Neural cell (in vitro differentiated cells): Measurements from ENCODE around the gene NOP14. TPM values are rescaled to one million over a fixed set of nuclear protein-coding genes. Genes with fewer than 3 reads are reported as not detected.
A peak's percentile ranks its signal among the peaks of the same experiment; 100 is the strongest.
"Not testable (repeated sequence)": the region's sequence is repeated elsewhere in the genome, so short reads cannot be mapped to it uniquely, and the experiment has no call there.

Experiments
- H2AFZ ChIP-seq: fragments of 200-600, 300-800 bp; sonication (generic), shearing (Covaris generic); 2 replicates; pipeline ENCODE4 v1.6.0; 2014; ENCODE audit warnings: low read depth, mild to moderate bottlenecking, antibody characterized with exemption, low read length, moderate library complexity
- H3F3A ChIP-seq: fragments of 200-600 bp; shearing (Covaris generic); 2 replicates; pipeline ENCODE4 v1.6.1; 2016; ENCODE audit warnings: mild to moderate bottlenecking, moderate library complexity, mixed read lengths, antibody characterized with exemption, low read length; ENCODE audit not compliant: insufficient read depth, poor library complexity, severe bottlenecking
- H3K27ac ChIP-seq: fragments of 200-600, 300-800 bp; sonication (generic), shearing (Covaris generic); 2 replicates; pipeline ENCODE4 v1.5.1; 2014; ENCODE audit warnings: mild to moderate bottlenecking, low read length, moderate library complexity
- H3K27me3 ChIP-seq: fragments of 300-800, 200-600 bp; sonication (generic), shearing (Covaris generic); 2 replicates; pipeline ENCODE4 v1.6.0; 2014; ENCODE audit warnings: mild to moderate bottlenecking, low read depth, low read length, moderate library complexity; ENCODE audit not compliant: insufficient read depth
- H3K36me3 ChIP-seq: fragments of 300-800, 200-600 bp; sonication (generic), shearing (Covaris generic); 2 replicates; pipeline ENCODE4 v1.5.1; 2014; ENCODE audit warnings: mild to moderate bottlenecking, antibody characterized with exemption, low read length, moderate library complexity; ENCODE audit not compliant: insufficient read depth
- H3K4me2 ChIP-seq: fragments of 300-800, 200-600 bp; sonication (generic), shearing (Covaris generic); 2 replicates; pipeline ENCODE4 v1.6.0; 2014; ENCODE audit warnings: mild to moderate bottlenecking, low read length
- H3K4me3 ChIP-seq: fragments of 300-800, 200-600 bp; sonication (generic), shearing (Covaris generic); 2 replicates; pipeline ENCODE4 v1.5.1; 2014; ENCODE audit warnings: mild to moderate bottlenecking, low read length, moderate library complexity
- H3K79me2 ChIP-seq: fragments of 200-600 bp; shearing (Covaris generic); replicated peaks from 2 replicates; pipeline ENCODE4 v1.6.0; 2014; ENCODE audit warnings: mild to moderate bottlenecking, low read length, moderate library complexity; ENCODE audit not compliant: insufficient read depth
- H3K9ac ChIP-seq: fragments of 300-800, 200-600 bp; sonication (generic), shearing (Covaris generic); 2 replicates; pipeline ENCODE4 v1.6.1; 2016; ENCODE audit warnings: mild to moderate bottlenecking, low read length, mixed read lengths
- H3K9me2 ChIP-seq: fragments of 200-600 bp; shearing (Covaris generic); 2 replicates; pipeline ENCODE4 v1.6.1; 2016; ENCODE audit warnings: mild to moderate bottlenecking, low read length, mixed read lengths; ENCODE audit not compliant: insufficient read depth
- H3K9me3 ChIP-seq: fragments of 200-600, 300-800 bp; sonication (generic), shearing (Covaris generic); 2 replicates; pipeline ENCODE4 v1.6.1; 2016; ENCODE audit warnings: mild to moderate bottlenecking, mixed run types, low read length, moderate library complexity, mixed read lengths
- H4K20me1 ChIP-seq: fragments of 200-600 bp; shearing (Covaris generic); 2 replicates; pipeline ENCODE4 v1.6.1; 2016; ENCODE audit warnings: mild to moderate bottlenecking, mixed run types; ENCODE audit not compliant: insufficient read depth
- EP300 ChIP-seq: fragments of 450-650 bp; conservative IDR thresholded peaks from 2 replicates; pipeline ENCODE4 v1.6.1; 2014; ENCODE audit warnings: antibody characterized with exemption, mild to moderate bottlenecking, moderate library complexity; ENCODE audit not compliant: poor library complexity, severe bottlenecking
- EZH2 ChIP-seq: fragments of 200-600, 300-800 bp; shearing (Covaris generic), sonication (generic); IDR thresholded peaks from 2 replicates; pipeline ENCODE4 v1.6.1; 2014; ENCODE audit warnings: antibody characterized with exemption, low read length, borderline replicate concordance, mild to moderate bottlenecking; ENCODE audit not compliant: insufficient read depth, poor library complexity, severe bottlenecking
- MXI1 ChIP-seq: fragments of 450-650 bp; conservative IDR thresholded peaks from 2 replicates; pipeline ENCODE4 v1.6.1; 2014; ENCODE audit warnings: antibody characterized with exemption, mild to moderate bottlenecking; ENCODE audit not compliant: poor library complexity, severe bottlenecking
- POLR2AphosphoS5 ChIP-seq: IDR thresholded peaks from 2 replicates; pipeline ENCODE4 v1.6.1; 2012
- RAD21 ChIP-seq: fragments of 450-650 bp; conservative IDR thresholded peaks from 2 replicates; pipeline ENCODE4 v1.6.1; 2014; ENCODE audit warnings: antibody characterized with exemption, mild to moderate bottlenecking, moderate library complexity
- SMC3 ChIP-seq: fragments of 450-650 bp; conservative IDR thresholded peaks from 2 replicates; pipeline ENCODE4 v1.6.1; 2014; ENCODE audit warnings: antibody characterized with exemption, mild to moderate bottlenecking, moderate library complexity; ENCODE audit not compliant: poor library complexity
- TAF1 ChIP-seq: IDR thresholded peaks from 2 replicates; pipeline ENCODE4 v1.6.1; 2012; ENCODE audit warnings: low read depth
- polyA plus RNA-seq: library from polyadenylated mRNA; depleted of rRNA; stranded (reverse); fragments of >200 nt; gene quantifications from 2 replicates; pipeline ENCODE4 v1.2.3, GENCODE V29; 2014
- TF ChIP-seq, protein P1 (sequence below): IDR thresholded peaks from 2 replicates; pipeline ENCODE4 v1.6.1; 2012; ENCODE audit warnings: borderline replicate concordance
- TF ChIP-seq, protein P2 (sequence below): fragments of 450-650 bp; IDR thresholded peaks from 2 replicates; pipeline ENCODE4 v1.5.1; 2014; ENCODE audit warnings: antibody characterized with exemption, mild to moderate bottlenecking, moderate library complexity; ENCODE audit not compliant: poor library complexity, severe bottlenecking

Gene NOP14
- polyA plus RNA-seq, 1 donor from 2014 or later: 6.3 TPM

DNA sequence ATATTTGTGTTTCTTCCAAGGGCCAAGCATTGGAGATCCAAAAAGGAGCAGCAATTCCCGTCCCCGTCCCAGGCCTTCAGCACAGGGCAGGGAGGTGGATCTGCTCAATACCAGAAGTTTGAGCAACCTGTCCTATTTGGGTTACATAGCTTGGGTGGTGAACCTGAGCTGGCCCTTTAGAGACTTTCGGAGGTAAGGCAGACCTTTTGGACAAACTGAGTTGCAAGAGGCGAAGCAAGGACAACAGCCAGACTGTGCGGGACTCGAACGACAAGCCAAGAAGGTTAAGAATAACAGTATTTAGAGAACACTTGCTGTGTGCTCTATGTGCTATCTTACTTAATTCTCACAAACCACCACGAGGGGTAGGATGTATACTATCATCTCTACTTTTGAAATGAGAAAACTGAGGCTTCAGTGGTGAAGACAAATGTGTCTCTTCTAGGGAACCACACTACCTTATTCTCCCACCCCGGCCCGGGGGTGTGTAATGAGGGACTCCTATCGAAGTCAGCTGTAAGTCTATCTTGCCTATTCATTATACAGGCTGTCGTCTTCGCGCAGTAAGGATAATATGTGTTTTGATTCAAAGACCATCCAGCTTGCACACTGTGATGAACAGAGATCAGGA is 1.3 kb downstream of the NOP14 start:
- H3K4me3 ChIP-seq: peak overlapping the region; percentile 97
- no peaks in the 10 kb centered on the region for H3K27me3 ChIP-seq
- H3F3A ChIP-seq: no peaks in the 10 kb centered on the region
- peak overlapping the region; percentile 72 for H3K27ac ChIP-seq
- TF ChIP-seq, protein P1, sequence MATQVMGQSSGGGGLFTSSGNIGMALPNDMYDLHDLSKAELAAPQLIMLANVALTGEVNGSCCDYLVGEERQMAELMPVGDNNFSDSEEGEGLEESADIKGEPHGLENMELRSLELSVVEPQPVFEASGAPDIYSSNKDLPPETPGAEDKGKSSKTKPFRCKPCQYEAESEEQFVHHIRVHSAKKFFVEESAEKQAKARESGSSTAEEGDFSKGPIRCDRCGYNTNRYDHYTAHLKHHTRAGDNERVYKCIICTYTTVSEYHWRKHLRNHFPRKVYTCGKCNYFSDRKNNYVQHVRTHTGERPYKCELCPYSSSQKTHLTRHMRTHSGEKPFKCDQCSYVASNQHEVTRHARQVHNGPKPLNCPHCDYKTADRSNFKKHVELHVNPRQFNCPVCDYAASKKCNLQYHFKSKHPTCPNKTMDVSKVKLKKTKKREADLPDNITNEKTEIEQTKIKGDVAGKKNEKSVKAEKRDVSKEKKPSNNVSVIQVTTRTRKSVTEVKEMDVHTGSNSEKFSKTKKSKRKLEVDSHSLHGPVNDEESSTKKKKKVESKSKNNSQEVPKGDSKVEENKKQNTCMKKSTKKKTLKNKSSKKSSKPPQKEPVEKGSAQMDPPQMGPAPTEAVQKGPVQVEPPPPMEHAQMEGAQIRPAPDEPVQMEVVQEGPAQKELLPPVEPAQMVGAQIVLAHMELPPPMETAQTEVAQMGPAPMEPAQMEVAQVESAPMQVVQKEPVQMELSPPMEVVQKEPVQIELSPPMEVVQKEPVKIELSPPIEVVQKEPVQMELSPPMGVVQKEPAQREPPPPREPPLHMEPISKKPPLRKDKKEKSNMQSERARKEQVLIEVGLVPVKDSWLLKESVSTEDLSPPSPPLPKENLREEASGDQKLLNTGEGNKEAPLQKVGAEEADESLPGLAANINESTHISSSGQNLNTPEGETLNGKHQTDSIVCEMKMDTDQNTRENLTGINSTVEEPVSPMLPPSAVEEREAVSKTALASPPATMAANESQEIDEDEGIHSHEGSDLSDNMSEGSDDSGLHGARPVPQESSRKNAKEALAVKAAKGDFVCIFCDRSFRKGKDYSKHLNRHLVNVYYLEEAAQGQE: no peak
- TF ChIP-seq, protein P2, sequence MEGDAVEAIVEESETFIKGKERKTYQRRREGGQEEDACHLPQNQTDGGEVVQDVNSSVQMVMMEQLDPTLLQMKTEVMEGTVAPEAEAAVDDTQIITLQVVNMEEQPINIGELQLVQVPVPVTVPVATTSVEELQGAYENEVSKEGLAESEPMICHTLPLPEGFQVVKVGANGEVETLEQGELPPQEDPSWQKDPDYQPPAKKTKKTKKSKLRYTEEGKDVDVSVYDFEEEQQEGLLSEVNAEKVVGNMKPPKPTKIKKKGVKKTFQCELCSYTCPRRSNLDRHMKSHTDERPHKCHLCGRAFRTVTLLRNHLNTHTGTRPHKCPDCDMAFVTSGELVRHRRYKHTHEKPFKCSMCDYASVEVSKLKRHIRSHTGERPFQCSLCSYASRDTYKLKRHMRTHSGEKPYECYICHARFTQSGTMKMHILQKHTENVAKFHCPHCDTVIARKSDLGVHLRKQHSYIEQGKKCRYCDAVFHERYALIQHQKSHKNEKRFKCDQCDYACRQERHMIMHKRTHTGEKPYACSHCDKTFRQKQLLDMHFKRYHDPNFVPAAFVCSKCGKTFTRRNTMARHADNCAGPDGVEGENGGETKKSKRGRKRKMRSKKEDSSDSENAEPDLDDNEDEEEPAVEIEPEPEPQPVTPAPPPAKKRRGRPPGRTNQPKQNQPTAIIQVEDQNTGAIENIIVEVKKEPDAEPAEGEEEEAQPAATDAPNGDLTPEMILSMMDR: no peak
- no peak for TF ChIP-seq TAF1
- TF ChIP-seq SMC3: no peak
- TF ChIP-seq EZH2: no peak
- TF ChIP-seq POLR2AphosphoS5: no peak
- TF ChIP-seq EP300: no peak
- TF ChIP-seq MXI1: no peak
- TF ChIP-seq RAD21: no peak
- no peaks in the 10 kb centered on the region for H3K9me2 ChIP-seq
- peak overlapping the region; percentile 75 for H3K9ac ChIP-seq
- peak overlapping the region; percentile 75 for H3K4me2 ChIP-seq
- H3K9me3 ChIP-seq: no peaks in the 10 kb centered on the region
- no peaks in the 10 kb centered on the region for H4K20me1 ChIP-seq
- H2AFZ ChIP-seq: no peak overlapping the region
- peaks cover 15% of the 10 kb centered on the region for H3K79me2 ChIP-seq
- no peaks in the 10 kb centered on the region for H3K36me3 ChIP-seq

DNA sequence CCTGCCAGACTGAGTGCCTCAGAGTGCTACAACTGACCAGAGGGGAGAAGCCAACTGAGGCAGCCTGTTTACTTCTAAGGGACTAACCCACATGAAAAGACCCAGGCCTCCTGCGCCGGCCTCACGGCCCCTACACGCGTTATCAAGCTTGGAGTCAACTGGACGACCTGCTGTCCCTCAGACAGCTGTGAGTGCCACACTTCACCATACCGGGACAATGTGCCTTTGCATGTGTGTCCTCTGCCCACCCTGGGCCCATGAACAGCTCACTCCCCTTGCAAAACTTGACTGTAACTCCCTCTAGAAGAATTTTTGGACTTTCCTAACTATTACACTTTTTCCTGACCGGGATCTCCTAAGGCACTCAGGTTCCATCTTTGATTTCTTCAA is 1.8 kb downstream of the NOP14 start:
- no peak overlapping the region for H3K9ac ChIP-seq
- peaks cover 2% of the 10 kb centered on the region for H3K36me3 ChIP-seq
- peaks cover 15% of the 10 kb centered on the region for H3K79me2 ChIP-seq
- no peaks in the 10 kb centered on the region for H3K27me3 ChIP-seq
- H3K4me3 ChIP-seq: peak overlapping the region; percentile 97
- no peaks in the 10 kb centered on the region for H3K9me3 ChIP-seq
- H3K27ac ChIP-seq: no peak overlapping the region
- peak overlapping the region; percentile 75 for H3K4me2 ChIP-seq
- no peaks in the 10 kb centered on the region for H3F3A ChIP-seq
- no peaks in the 10 kb centered on the region for H3K9me2 ChIP-seq
- no peak for TF ChIP-seq EZH2
- TF ChIP-seq MXI1: no peak
- no peak for TF ChIP-seq RAD21
- TF ChIP-seq, protein P2: no peak
- no peak for TF ChIP-seq TAF1
- TF ChIP-seq SMC3: no peak
- TF ChIP-seq EP300: no peak
- TF ChIP-seq POLR2AphosphoS5: no peak
- TF ChIP-seq, protein P1: no peak
- H2AFZ ChIP-seq: no peak overlapping the region
- no peaks in the 10 kb centered on the region for H4K20me1 ChIP-seq

DNA sequence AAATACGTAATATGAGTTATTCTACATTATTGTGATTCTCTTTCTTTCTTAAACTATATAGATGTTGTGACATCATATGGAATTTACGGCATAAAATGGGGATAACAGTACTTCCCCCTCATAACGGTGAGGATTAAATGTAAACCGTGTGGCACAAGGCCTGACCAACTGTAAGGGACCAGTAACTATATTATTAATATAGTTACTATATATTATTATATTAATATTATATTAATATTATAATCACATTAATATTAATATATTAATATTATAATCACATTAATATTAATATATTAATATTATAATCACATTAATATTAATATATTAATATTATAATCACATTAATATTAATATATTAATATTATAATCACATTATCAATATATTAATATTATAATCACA is 2.8 kb downstream of the NOP14 start:
- not testable (repeated sequence) for H3F3A ChIP-seq, H4K20me1 ChIP-seq

More for the DNA sequence above, 2.8 kb downstream of the NOP14 start:
- not testable (repeated sequence) for H3K27ac ChIP-seq, H3K4me3 ChIP-seq, H2AFZ ChIP-seq, H3K9me2 ChIP-seq, H3K9me3 ChIP-seq, H3K27me3 ChIP-seq, H3K9ac ChIP-seq, H3K4me2 ChIP-seq
- H3K79me2 ChIP-seq: peaks cover 15% of the 10 kb centered on the region
- H3K36me3 ChIP-seq: peaks cover 12% of the 10 kb centered on the region
